Choroid plexus epithelial cell (primary cell): ENCODE results near the gene KIAA1328.

Source experiments
- DNase-seq: peaks from one replicate; pipeline ENCODE4 v3.0.0-alpha.2; 2010; ENCODE audit warnings: low read depth
- H3K4me3 ChIP-seq: 2 replicates; pipeline ENCODE4 v1.5.1; 2011; ENCODE audit warnings: low read depth, mild to moderate bottlenecking, control low read depth, low read length, moderate library complexity
- CTCF ChIP-seq: conservative IDR thresholded peaks from 2 replicates; pipeline ENCODE4 v1.5.1; 2011; ENCODE audit warnings: low read depth, mild to moderate bottlenecking, control low read depth, inconsistent platforms, low read length, moderate library complexity

KIAA1328 gene

GRCh38 chr18:36889742-36890141, 60.8 kb downstream of the KIAA1328 start:
- no peak overlapping the region for H3K4me3 ChIP-seq
- TF ChIP-seq CTCF: no peak
- DNase-seq: no peak

GRCh38 chr18:36890598-36890997, 61.7 kb downstream of the KIAA1328 start:
- TF ChIP-seq CTCF: no peak

GRCh38 chr18:36893227-36893626, 64.3 kb downstream of the KIAA1328 start:
- no peak overlapping the region for H3K4me3 ChIP-seq
- TF ChIP-seq CTCF: no peak
- DNase-seq: no peak

More at GRCh38 chr18:36890598-36890997, 61.7 kb downstream of the KIAA1328 start:
- no peak for DNase-seq
- no peak overlapping the region for H3K4me3 ChIP-seq

GRCh38 chr18:36895606-36896005, 66.7 kb downstream of the KIAA1328 start:
- no peak for DNase-seq
- no peak for TF ChIP-seq CTCF
- no peak overlapping the region for H3K4me3 ChIP-seq

- DNase-seq: no peak
- no peak overlapping the region for H3K4me3 ChIP-seq
- no peak for TF ChIP-seq CTCF
Measured at GRCh38 chr18:36897253-36897652, 68.3 kb downstream of the KIAA1328 start.

- H3K4me3 ChIP-seq: no peak overlapping the region
- DNase-seq: peak; percentile 58
- TF ChIP-seq CTCF: peak; percentile 36
Measured at GRCh38 chr18:36899289-36899688, 70.4 kb downstream of the KIAA1328 start.

- no peak for TF ChIP-seq CTCF
- no peak for DNase-seq
Measured at GRCh38 chr18:36900466-36900865, 71.5 kb downstream of the KIAA1328 start.

More at GRCh38 chr18:36900466-36900865, 71.5 kb downstream of the KIAA1328 start:
- no peak overlapping the region for H3K4me3 ChIP-seq
